ENCODE measurements around the gene ZNF786. TPM values are rescaled to one million over a fixed set of nuclear protein-coding genes. Genes with fewer than 3 reads are reported as not detected.

ZNF786 gene
- total RNA-seq, 2 donors from 2014 or later: 3.1 to 3.7 TPM

DNA sequence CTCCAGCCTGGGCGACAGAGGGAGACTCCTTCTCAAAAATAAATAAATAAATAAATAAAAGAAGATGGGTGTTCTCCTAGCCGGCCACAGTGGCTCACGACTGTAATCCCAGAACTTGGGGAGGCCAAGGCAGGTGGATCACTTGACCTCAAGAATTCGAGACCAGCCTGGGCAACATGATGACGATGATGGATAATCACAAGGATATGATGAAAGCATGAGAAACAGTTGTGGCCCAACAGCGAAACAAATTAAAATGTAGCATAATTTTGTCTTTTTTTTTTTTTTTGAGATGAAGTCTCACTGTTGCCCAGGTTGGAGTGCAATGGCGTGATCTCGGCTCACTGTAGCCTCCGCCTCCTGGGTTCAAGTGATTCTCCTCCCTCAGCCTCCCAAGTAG is 12.9 kb downstream of the ZNF786 start:
- Histone ChIP-seq H3K27ac (no peak overlapping the region), H3K4me3 (no peak overlapping the region), H3K36me3 (peaks cover 5% of the 10 kb centered on the region), H3K27me3 (no peaks in the 10 kb centered on the region), H3K9me3 (no peaks in the 10 kb centered on the region), H3K4me1 (no peaks in the 10 kb centered on the region)
- no peak for DNase-seq (ENCODE audit: low spot score)
- TF ChIP-seq, protein P1, sequence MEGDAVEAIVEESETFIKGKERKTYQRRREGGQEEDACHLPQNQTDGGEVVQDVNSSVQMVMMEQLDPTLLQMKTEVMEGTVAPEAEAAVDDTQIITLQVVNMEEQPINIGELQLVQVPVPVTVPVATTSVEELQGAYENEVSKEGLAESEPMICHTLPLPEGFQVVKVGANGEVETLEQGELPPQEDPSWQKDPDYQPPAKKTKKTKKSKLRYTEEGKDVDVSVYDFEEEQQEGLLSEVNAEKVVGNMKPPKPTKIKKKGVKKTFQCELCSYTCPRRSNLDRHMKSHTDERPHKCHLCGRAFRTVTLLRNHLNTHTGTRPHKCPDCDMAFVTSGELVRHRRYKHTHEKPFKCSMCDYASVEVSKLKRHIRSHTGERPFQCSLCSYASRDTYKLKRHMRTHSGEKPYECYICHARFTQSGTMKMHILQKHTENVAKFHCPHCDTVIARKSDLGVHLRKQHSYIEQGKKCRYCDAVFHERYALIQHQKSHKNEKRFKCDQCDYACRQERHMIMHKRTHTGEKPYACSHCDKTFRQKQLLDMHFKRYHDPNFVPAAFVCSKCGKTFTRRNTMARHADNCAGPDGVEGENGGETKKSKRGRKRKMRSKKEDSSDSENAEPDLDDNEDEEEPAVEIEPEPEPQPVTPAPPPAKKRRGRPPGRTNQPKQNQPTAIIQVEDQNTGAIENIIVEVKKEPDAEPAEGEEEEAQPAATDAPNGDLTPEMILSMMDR (IDR thresholded peaks at IDR 0.05): no peak

DNA sequence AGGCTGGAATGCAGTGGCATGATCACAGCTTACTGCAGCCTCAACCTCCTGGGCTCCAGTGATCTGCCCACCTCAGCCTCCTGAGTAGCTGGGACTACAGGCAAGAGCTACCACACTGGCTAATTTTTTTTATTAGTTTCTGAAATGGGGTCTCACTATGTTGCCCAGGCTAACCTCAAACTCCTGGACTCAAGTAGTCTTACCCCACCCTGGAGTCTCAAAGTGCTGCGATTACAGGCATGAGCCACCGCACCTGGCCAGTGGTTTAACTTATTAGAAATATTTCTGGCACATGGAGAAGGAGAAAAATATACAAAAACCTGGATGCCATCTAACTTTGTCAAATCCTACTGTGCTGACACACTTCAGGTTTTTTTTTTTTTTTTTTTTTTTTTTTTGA is 15.2 kb downstream of the ZNF786 start:
- H3K27ac ChIP-seq: no peak overlapping the region
- no peaks in the 10 kb centered on the region for H3K9me3 ChIP-seq
- H3K36me3 ChIP-seq: peaks cover 28% of the 10 kb centered on the region
- H3K4me1 ChIP-seq: no peaks in the 10 kb centered on the region
- no peak for DNase-seq (ENCODE audit: low spot score)
- TF ChIP-seq, protein P1 (IDR thresholded peaks at IDR 0.05): no peak
- no peaks in the 10 kb centered on the region for H3K27me3 ChIP-seq
- no peak overlapping the region for H3K4me3 ChIP-seq

DNA sequence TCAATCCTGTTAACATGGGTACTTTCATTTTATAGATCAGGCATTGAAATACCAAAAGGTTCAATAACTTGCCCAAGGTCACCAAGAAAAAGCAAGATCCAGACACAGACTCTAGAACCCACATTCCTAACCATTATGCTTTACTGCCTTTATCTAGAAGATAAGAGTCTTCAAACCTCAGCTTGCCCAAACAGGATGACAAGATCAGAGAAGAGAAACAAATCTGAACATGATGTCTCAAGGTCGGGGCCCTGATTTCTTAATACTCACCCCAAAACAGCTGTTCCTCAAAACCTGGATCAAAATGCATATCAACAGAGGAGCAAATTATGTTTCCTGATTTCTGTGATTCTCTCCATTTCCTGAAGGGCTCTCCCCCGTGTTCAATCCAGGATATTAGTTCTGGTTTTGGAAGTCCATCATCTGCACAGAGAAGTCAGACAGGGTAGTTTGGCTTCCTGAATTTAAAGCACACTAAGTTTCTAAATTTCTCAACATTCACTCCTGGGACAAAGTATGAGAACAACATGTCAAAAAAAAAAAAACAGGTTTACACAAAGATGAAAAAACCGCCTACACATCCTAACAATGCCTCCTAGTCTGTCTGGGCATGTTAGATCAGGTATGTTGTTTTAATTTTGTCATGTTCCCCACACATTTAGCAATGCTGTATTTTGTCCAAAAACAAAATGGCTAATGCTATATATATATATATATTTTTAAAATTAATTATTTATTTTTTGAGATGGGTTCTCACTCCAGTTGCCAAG is 16.2 kb downstream of the ZNF786 start:
- DNase-seq (ENCODE audit: low spot score): no peak
- Histone ChIP-seq H3K4me3 (no peak overlapping the region), H3K4me1 (no peaks in the 10 kb centered on the region), H3K27ac (no peak overlapping the region), H3K27me3 (no peaks in the 10 kb centered on the region), H3K9me3 (no peaks in the 10 kb centered on the region), H3K36me3 (peaks cover 28% of the 10 kb centered on the region)
- TF ChIP-seq, protein P1 (IDR thresholded peaks at IDR 0.05): no peak

DNA sequence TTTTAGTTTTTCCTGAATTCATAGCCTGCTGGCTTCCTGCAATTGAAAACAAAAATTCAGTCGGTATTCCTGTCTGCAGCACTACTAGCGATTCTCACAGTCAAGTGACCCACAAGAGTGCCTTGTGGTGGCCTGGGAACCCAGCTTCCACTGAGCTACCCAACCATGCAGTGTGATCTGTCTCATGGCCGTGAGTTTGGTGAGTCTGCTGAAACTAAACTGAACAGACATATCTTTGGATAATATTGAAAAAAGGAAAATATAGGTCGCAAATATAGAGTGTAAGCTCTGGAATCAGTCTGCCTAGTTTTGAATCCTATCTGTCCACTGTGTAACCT is 18.1 kb downstream of the ZNF786 start:
- DNase-seq (ENCODE audit: low spot score): no peak
- peaks cover 28% of the 10 kb centered on the region for H3K36me3 ChIP-seq

DNA sequence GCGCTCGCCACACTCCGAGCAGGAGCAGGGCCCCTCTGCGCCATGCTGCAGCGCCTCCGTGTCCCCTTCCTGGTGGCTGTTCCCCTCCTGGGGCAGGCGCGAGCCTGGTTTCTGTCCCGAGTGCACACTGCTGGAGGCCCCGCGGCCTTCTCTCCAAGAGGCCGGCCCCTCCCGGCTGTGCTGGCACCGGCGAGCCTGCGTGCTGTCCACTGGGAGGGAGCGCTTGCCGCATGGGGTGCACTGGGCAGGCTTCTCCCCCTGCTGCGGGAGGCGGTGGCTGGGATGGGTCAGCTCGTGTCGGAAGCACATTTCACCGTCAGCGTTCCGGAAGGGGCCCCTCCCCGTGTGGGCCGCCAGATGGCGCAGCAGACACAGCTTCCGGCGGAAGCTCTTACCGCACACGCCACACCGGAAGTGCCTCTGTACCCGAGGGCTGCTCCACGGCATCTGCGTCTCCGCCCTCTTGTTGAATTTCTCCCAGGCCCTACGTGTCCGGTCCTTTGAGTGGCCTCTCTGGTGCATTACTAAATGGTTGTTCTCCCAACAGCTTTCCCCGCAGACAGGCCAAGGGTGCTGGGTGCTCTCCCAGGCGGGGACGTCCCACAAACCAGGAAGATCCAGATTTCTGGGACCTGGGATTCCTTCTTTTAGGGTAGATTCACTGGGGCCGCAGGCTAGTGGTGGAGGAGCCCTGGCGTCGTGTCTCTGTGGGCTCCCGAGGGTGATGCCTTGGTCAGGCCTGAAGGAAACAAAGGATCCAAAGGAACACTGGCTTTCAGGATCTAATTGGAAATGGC is 18.7 kb downstream of the ZNF786 start:
- Histone ChIP-seq H3K4me3 (no peak overlapping the region), H3K27me3 (no peaks in the 10 kb centered on the region), H3K27ac (no peak overlapping the region), H3K4me1 (no peaks in the 10 kb centered on the region), H3K36me3 (peaks cover 28% of the 10 kb centered on the region), H3K9me3 (no peaks in the 10 kb centered on the region)
- TF ChIP-seq, protein P1 (IDR thresholded peaks at IDR 0.05): peak in 1 of 2 donors; percentile 40
- DNase-seq (ENCODE audit: low spot score): no peak

More for the DNA sequence above, 18.1 kb downstream of the ZNF786 start:
- H3K27me3 ChIP-seq: no peaks in the 10 kb centered on the region
- no peaks in the 10 kb centered on the region for H3K9me3 ChIP-seq
- H3K4me1 ChIP-seq: no peaks in the 10 kb centered on the region
- H3K27ac ChIP-seq: no peak overlapping the region
- no peak overlapping the region for H3K4me3 ChIP-seq
- TF ChIP-seq, protein P1 (IDR thresholded peaks at IDR 0.05): no peak
